Spleen (tissue), 11 donors: Measurements from ENCODE around the gene RFLNA. TPM values are rescaled to one million over a fixed set of nuclear protein-coding genes. Genes with fewer than 3 reads are reported as not detected.

Experiments
- DNase-seq: peaks from one replicate; pipeline ENCODE4 v3.0.0-alpha.2; 2020
- H3K27ac ChIP-seq, 8 donors: fragments of 200-600 bp; sonication (generic) in 7 of 8; 1 replicate in 4 of 8; 2 replicates in 4 of 8; pipeline versions ENCODE4 v1.5.0 to v1.8.0; 2016 to 2021; ENCODE audit warnings: inconsistent platforms in 4 of 8, mild to moderate bottlenecking in 4 of 8, moderate library complexity in 1 of 8
- H3K27me3 ChIP-seq, 7 donors: fragments of 200-600 bp; sonication (generic) in 6 of 7; replicated peaks in 1 of 7; 1 replicate in 4 of 7; 2 replicates in 3 of 7; pipeline versions ENCODE4 v1.5.0 to v1.8.0; 2016 to 2021; ENCODE audit warnings: inconsistent platforms in 3 of 7, mild to moderate bottlenecking in 1 of 7
- H3K36me3 ChIP-seq, 6 donors: fragments of 200-600 bp; sonication (generic) in 5 of 6; 1 replicate in 4 of 6; 2 replicates in 2 of 6; pipeline versions ENCODE4 v1.5.0 to v1.8.0; 2016 to 2021; ENCODE audit warnings: inconsistent platforms in 2 of 6
- H3K4me1 ChIP-seq, 6 donors: fragments of 200-600 bp; sonication (generic) in 5 of 6; 1 replicate in 3 of 6; 2 replicates in 3 of 6; pipeline versions ENCODE4 v1.5.0 to v1.8.0; 2016 to 2021; ENCODE audit warnings: inconsistent platforms in 3 of 6
- H3K4me3 ChIP-seq, 8 donors: fragments of 200-600 bp; sonication (generic) in 7 of 8; 1 replicate in 4 of 8; 2 replicates in 4 of 8; pipeline versions ENCODE4 v1.5.0 to v1.8.0; 2016 to 2021; ENCODE audit warnings: inconsistent platforms in 4 of 8, mild to moderate bottlenecking in 4 of 8, moderate library complexity in 2 of 8
- H3K9me3 ChIP-seq, 8 donors: fragments of 200-600 bp; sonication (generic) in 7 of 8; 1 replicate in 4 of 8; 2 replicates in 4 of 8; pipeline versions ENCODE4 v1.5.0 to v1.8.0; 2016 to 2021; ENCODE audit warnings: inconsistent platforms in 4 of 8
- POLR2A ChIP-seq, 3 donors: fragments of 450-650 bp; IDR thresholded peaks; one replicate each; pipeline ENCODE4 v1.5.1; 2017; ENCODE audit warnings: antibody characterized with exemption in 3 of 3, mild to moderate bottlenecking in 1 of 3
- POLR2AphosphoS5 ChIP-seq, 3 donors: sonication (generic); formaldehyde crosslinking; IDR thresholded peaks; one replicate each; pipeline ENCODE4 v1.5.1; 2017; ENCODE audit warnings: antibody characterized with exemption in 3 of 3
- WGBS, 5 donors: extraction: QIAGEN DNeasy Blood & Tissue Kit in 3 of 5; methylation state at CpG; one replicate each; pipeline versions ENCODE4 v1.1.5 to v1.1.7; 2013 to 2018; 5-methylcytosine and 5-hydroxymethylcytosine counted together
- intact Hi-C: fragments of 100-400 bp; cut with DNase I; formaldehyde crosslinking; loops from one replicate; pipeline ENCODE4 v1.15.0; 2023; ENCODE audit warnings: low total_unique reads
- polyA plus RNA-seq, 3 donors: library from polyadenylated mRNA; stranded (reverse); fragments of 200-250 nt; gene quantifications; one replicate each; pipeline ENCODE4 v1.2.1, GENCODE V29; 2013
- total RNA-seq, 7 donors: library from RNA; depleted of rRNA in 3 of 7; stranded (reverse); fragments of >200 nt in 3 of 7; fragmentation: NEBNext Ultra II Directional in 4 of 7; extraction: Animal tissue kit (Norgen Biotek cat#: 25700) in 4 of 7; gene quantifications; one replicate each; pipeline versions ENCODE4 v1.1.0 to v1.2.1, GENCODE V29; 2016 to 2021
- TF ChIP-seq, protein P1 (sequence below), 11 experiments: fragments of 200-600 bp in 7 of 11; fragments of 450-650 bp in 4 of 11; sonication (generic) in 4 of 11; IDR thresholded peaks in 8 of 11; conservative IDR thresholded peaks in 3 of 11; 1 replicate in 7 of 11; 2 replicates in 4 of 11; pipeline versions ENCODE4 v1.4.0 to v1.8.0; 2016 to 2021; ENCODE audit warnings: antibody characterized with exemption in 11 of 11, inconsistent platforms in 4 of 11, mild to moderate bottlenecking in 1 of 11
- donor health status: healthy with polysubstance abuse.
- donor health status: DM: no; HTN: no; CAD: no; lungs with moderate emphysema.
- donor health status: DM: no; HTN: no; CAD: no.
- donor health status: Bipolar disorder and iron deficiency.
- donor health status: healthy.
- donor health status: DM: no; HTN: no; CAD: no.
- donor health status: DM: yes; HTN: yes; CAD: no.

RFLNA gene
- total and polyA plus RNA-seq, 10 donors = 0.04 to 0.35 (median 0.21) TPM; not detected in 6

DNA sequence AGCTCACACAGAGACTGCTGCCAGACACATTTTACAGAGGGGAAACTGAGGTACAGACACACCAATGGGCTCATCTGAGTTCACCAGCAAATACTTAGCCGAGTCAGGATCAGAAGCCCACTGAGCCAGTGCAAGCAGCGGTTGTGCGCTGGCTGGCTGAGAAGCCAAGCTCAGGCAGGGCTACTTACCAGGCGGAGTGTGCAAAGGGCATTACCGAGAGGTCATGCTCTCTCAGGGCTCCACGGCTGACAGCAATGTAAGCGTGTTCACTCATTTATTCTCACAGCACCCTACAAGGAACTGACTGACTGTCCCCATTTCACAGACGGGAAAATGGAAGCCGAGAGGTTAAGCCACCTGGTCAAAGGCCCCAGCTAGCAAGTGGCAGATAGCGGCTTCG is 63.7 kb downstream of the RFLNA start:
- Histone ChIP-seq H3K4me3 (no peak overlapping the region), H3K27ac (no peak overlapping the region), H3K27me3 (no peaks in the 10 kb centered on the region), H3K36me3 (peaks cover 0 to 100% (median 73%) of the 10 kb centered on the region in 6 donors), H3K4me1 (peaks cover 0 to 34% (median 15%) of the 10 kb centered on the region in 6 donors), H3K9me3 (no peaks in the 10 kb centered on the region)
- 94 to 97% (median 97%) methylated on average over 9 to 11 of the region's 11 CpGs for WGBS, 5 donors
- TF ChIP-seq POLR2AphosphoS5 (IDR thresholded peaks at IDR 0.05) = peak in 1 of 3 donors; percentile 11
- no peak for TF ChIP-seq POLR2A (IDR thresholded peaks at IDR 0.05)
- DNase-seq = no peak
- intact Hi-C loops = no loop called here

DNA sequence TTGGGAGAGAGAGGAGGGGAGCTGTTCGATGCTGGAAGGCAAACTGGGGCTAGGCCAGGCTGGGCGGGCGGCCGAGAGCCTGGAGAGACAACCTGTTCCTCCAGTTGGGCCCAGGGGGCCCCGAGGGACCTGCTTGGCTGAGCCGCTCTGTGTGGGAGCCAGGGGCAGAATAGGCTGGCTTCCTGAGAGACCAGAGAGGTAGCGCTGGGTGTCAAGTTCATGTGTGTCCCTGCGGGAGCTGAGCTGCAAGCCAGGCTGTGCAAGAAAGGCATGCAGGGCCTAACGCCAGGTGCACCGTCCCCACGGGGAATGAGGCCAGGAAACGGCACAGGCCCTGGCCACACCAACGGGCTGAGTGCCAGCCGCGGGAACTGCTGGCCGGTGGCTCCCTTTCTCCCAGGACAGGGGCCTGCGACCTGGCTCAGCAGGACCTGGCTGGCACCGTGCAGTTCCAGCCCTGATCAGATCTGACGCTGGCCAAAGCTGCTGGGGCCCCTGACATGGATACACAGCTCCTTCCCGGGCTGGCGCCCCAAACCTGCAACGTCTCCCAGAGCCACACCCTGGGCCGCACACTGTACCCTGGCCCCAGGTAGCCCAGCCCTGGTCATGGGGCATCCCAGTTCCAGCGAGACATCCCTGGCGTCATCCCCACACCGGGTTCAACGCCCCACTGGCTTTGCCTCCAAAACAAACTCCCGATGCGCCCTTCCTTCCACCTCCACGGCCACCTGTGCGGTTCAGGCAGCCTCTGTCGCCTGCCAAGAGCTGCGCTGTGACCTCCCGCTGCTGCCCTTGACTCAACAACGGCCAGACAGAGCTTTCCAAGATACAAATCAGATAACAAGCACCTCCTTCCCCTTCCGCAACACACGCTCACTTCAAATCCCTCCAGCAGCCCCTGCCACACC is 65.0 kb downstream of the RFLNA start:
- Histone ChIP-seq H3K4me1 (peaks cover 0 to 38% (median 19%) of the 10 kb centered on the region in 6 donors), H3K27ac (no peak overlapping the region), H3K9me3 (no peaks in the 10 kb centered on the region), H3K36me3 (peaks cover 0 to 100% (median 61%) of the 10 kb centered on the region in 6 donors), H3K27me3 (no peaks in the 10 kb centered on the region), H3K4me3 (no peak overlapping the region)
- DNase-seq = no peak
- 63 to 76% (median 70%) methylated on average over 24 to 37 of the region's 37 CpGs for WGBS, 5 donors
- TF ChIP-seq POLR2AphosphoS5 (IDR thresholded peaks at IDR 0.05) = peak in 1 of 3 donors; percentile 31
- TF ChIP-seq, protein P1, sequence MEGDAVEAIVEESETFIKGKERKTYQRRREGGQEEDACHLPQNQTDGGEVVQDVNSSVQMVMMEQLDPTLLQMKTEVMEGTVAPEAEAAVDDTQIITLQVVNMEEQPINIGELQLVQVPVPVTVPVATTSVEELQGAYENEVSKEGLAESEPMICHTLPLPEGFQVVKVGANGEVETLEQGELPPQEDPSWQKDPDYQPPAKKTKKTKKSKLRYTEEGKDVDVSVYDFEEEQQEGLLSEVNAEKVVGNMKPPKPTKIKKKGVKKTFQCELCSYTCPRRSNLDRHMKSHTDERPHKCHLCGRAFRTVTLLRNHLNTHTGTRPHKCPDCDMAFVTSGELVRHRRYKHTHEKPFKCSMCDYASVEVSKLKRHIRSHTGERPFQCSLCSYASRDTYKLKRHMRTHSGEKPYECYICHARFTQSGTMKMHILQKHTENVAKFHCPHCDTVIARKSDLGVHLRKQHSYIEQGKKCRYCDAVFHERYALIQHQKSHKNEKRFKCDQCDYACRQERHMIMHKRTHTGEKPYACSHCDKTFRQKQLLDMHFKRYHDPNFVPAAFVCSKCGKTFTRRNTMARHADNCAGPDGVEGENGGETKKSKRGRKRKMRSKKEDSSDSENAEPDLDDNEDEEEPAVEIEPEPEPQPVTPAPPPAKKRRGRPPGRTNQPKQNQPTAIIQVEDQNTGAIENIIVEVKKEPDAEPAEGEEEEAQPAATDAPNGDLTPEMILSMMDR (IDR thresholded peaks at IDR 0.05 in 8 of 11, conservative IDR thresholded peaks at IDR 0.05 in 3 of 11) = no peak
- intact Hi-C loops = no loop called here

DNA sequence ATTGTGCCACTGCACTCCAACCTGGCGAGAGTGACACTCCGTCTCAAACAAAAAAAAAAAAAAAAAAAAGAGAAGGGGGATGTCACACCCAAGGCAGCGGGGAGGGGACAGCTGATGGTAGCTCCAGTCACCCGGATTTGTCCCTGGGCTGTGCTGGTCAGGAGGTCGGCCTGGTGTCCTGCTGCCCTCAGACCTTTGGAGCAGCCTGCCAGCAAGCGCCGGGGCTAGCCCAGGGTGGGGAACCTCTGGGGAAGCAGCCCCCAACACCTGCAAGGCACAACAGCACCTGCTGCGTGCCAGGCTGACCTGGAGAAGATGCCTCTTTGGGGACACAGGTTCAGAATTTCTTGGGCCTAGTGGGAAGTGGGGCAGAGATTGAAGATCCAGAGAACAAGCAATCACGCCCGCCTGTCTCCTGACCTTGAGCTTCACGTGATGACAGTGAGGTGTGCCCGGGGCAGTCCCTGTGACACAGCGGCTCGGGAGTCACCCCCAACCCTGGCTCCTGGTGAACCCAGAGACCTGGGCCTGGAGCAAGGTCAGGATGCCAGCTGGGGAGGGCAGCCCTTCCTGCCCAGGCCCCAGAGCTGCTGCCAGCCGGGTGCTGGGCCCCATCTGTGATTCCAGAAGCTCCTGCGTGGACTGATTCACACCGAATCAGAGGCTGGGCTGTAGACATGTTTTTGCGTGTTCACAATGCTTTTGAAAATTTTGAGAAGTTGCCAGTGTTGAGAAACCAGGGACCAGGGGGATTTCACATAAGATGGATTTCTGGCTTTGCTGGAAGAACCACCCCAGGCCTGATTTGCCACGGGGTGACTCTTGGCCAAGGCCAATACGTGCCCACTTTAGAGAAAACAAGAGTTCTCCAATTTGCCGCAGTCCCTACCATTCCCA is 66.4 kb downstream of the RFLNA start:
- no peak overlapping the region for H3K27ac ChIP-seq
- WGBS, 5 donors = 78 to 88% (median 85%) methylated on average over 15 to 21 of the region's 21 CpGs
- intact Hi-C loops = no loop called here
- no peaks in the 10 kb centered on the region for H3K27me3 ChIP-seq
- TF ChIP-seq POLR2A (IDR thresholded peaks at IDR 0.05) (no peak), POLR2AphosphoS5 (IDR thresholded peaks at IDR 0.05) (peak in 1 of 3 donors; percentile 9)
- TF ChIP-seq, protein P1 (IDR thresholded peaks at IDR 0.05 in 8 of 11, conservative IDR thresholded peaks at IDR 0.05 in 3 of 11) = no peak
- H3K9me3 ChIP-seq = no peaks in the 10 kb centered on the region
- peaks cover 0 to 38% (median 20%) of the 10 kb centered on the region in 6 donors for H3K4me1 ChIP-seq
- peaks cover 0 to 100% (median 53%) of the 10 kb centered on the region in 6 donors for H3K36me3 ChIP-seq
- no peak for DNase-seq
- H3K4me3 ChIP-seq = no peak overlapping the region

DNA sequence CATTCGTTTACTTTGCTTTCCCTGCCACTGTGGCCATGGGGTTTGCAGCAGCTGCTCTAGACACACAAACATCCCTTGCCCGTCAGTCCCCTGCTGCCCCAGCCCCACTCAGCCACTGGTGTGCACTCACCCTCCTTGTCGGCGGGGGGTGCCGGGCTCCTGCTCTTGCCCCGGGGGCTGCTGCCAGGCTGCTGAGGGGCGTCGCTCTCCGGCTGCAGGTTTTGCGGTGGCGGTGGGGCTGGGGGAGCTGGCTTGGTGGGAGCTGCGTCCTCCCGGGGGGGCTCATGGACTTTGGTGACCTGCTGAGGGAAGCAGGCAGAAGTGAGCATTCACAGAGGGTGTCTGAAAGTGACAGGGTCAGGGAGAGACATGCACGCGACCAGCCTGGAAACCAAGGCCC is 67.1 kb downstream of the RFLNA start:
- Histone ChIP-seq H3K4me3 (no peak overlapping the region), H3K4me1 (peaks cover 0 to 38% (median 20%) of the 10 kb centered on the region in 6 donors), H3K27me3 (no peaks in the 10 kb centered on the region), H3K27ac (no peak overlapping the region), H3K36me3 (peaks cover 0 to 100% (median 49%) of the 10 kb centered on the region in 6 donors), H3K9me3 (no peaks in the 10 kb centered on the region)
- intact Hi-C loops = no loop called here
- no peak for TF ChIP-seq POLR2A (IDR thresholded peaks at IDR 0.05)
- TF ChIP-seq, protein P1 (IDR thresholded peaks at IDR 0.05 in 8 of 11, conservative IDR thresholded peaks at IDR 0.05 in 3 of 11) = no peak
- no peak for TF ChIP-seq POLR2AphosphoS5 (IDR thresholded peaks at IDR 0.05)
- DNase-seq = no peak
- WGBS, 5 donors = 90 to 100% (median 97%) methylated on average over 8 to 15 of the region's 15 CpGs
